Erythroblast (primary cell): ENCODE results near the gene SIPA1L3.

Experiments
- GATA1 ChIP-seq: IDR thresholded peaks from 2 replicates; pipeline ENCODE4 v1.6.1; 2011; ENCODE audit warnings: low read depth, mild to moderate bottlenecking, control low read depth, low read length, moderate library complexity
- POLR2A ChIP-seq: IDR thresholded peaks from 2 replicates; pipeline ENCODE4 v1.6.1; 2011; ENCODE audit warnings: mild to moderate bottlenecking, low read length

DNA sequence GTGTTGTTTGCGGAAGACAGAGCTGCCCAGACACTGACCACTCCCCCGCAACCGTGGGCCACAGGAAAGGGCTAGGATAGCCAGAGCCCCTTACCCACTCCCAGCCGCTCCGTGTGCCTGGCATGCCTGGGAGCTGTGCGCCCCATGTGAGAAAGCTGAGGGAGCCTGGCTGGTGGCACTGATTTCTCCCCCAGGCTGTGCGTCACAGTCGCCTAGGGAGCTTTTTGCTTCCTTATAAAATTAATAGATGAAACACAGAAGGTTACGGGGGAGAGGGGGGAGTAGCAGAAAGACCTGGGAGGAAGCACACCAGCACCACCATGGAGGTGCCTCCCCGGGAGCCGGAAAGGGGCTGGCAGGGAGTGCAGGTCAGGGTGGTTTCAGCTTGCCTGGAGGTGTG is 292.3 kb downstream of the SIPA1L3 start:
- TF ChIP-seq POLR2A (no peak), GATA1 (no peak)
